H9 (cell line): Measurements from ENCODE around the gene TUNAR. TPM values are rescaled to one million over a fixed set of nuclear protein-coding genes. Genes with fewer than 3 reads are reported as not detected.

Experiments used
- DNase-seq: peaks from one replicate; pipeline ENCODE4 v3.0.0-alpha.2; 2017
- H2AFZ ChIP-seq: one replicate; pipeline ENCODE4 v1.6.1; 2013; ENCODE audit warnings: mild to moderate bottlenecking, low read length, control low read depth, moderate library complexity
- H2AK5ac ChIP-seq: 2 replicates; pipeline ENCODE4 v1.6.1; 2013; ENCODE audit warnings: low read length, control low read depth, mixed read lengths; ENCODE audit not compliant: insufficient read length
- H2BK120ac ChIP-seq: one replicate; pipeline ENCODE4 v1.6.1; 2013; ENCODE audit warnings: low read depth, mild to moderate bottlenecking, low read length, control low read depth, inconsistent platforms; ENCODE audit not compliant: poor library complexity, severe bottlenecking
- H2BK12ac ChIP-seq: 2 replicates; pipeline ENCODE4 v1.6.1; 2013; ENCODE audit warnings: low read length, control low read depth, mixed read lengths, low read depth; ENCODE audit not compliant: insufficient read length
- H2BK15ac ChIP-seq: 2 replicates; pipeline ENCODE4 v1.6.1; 2013; ENCODE audit warnings: low read depth, low read length, control low read depth
- H2BK20ac ChIP-seq: one replicate; pipeline ENCODE4 v1.6.1; 2013; ENCODE audit warnings: low read depth, mild to moderate bottlenecking, low read length, control low read depth, inconsistent platforms; ENCODE audit not compliant: poor library complexity, severe bottlenecking
- H2BK5ac ChIP-seq: 2 replicates; pipeline ENCODE4 v1.6.1; 2013; ENCODE audit warnings: low read length, control low read depth, mixed read lengths; ENCODE audit not compliant: insufficient read length
- H3K14ac ChIP-seq: 2 replicates; pipeline ENCODE4 v1.6.1; 2013; ENCODE audit warnings: low read length, control low read depth; ENCODE audit not compliant: insufficient read depth
- H3K18ac ChIP-seq: 2 replicates; pipeline ENCODE4 v1.6.1; 2013; ENCODE audit warnings: low read depth, mild to moderate bottlenecking, mixed read lengths, low read length, control low read depth; ENCODE audit not compliant: insufficient read length
- H3K23ac ChIP-seq: 2 replicates; pipeline ENCODE4 v1.6.1; 2013; ENCODE audit warnings: low read length, control low read depth, mixed read lengths, low read depth; ENCODE audit not compliant: insufficient read length
- H3K23me2 ChIP-seq: 2 replicates; pipeline ENCODE4 v1.6.1; 2013; ENCODE audit warnings: low read depth, mild to moderate bottlenecking, mixed read lengths, low read length, control low read depth; ENCODE audit not compliant: insufficient read length, poor library complexity, severe bottlenecking
- H3K27ac ChIP-seq: 2 replicates; pipeline ENCODE4 v1.5.1; 2013; ENCODE audit warnings: low read length, control low read depth, mixed read lengths, low read depth; ENCODE audit not compliant: insufficient read length
- H3K27me3 ChIP-seq: 2 replicates; pipeline ENCODE4 v1.6.1; 2013; ENCODE audit warnings: low read length, control low read depth, inconsistent platforms; ENCODE audit not compliant: insufficient read depth
- H3K4ac ChIP-seq: 2 replicates; pipeline ENCODE4 v1.6.1; 2013; ENCODE audit warnings: low read depth, mild to moderate bottlenecking, control low read depth, inconsistent platforms, low read length, moderate library complexity
- H3K4me1 ChIP-seq: 2 replicates; pipeline ENCODE4 v1.6.1; 2013; ENCODE audit warnings: low read length, control low read depth, inconsistent platforms; ENCODE audit not compliant: insufficient read depth
- H3K4me2 ChIP-seq: 2 replicates; pipeline ENCODE4 v1.6.1; 2013; ENCODE audit warnings: low read length, control low read depth, mixed read lengths; ENCODE audit not compliant: insufficient read length, insufficient read depth
- H3K56ac ChIP-seq: 2 replicates; pipeline ENCODE4 v1.6.1; 2013; ENCODE audit warnings: low read depth, mild to moderate bottlenecking, mixed read lengths, low read length, control low read depth; ENCODE audit not compliant: insufficient read length
- H3K79me1 ChIP-seq: 2 replicates; pipeline ENCODE4 v1.6.1; 2013; ENCODE audit warnings: low read depth, mild to moderate bottlenecking, moderate library complexity, low read length, control low read depth, inconsistent platforms; ENCODE audit not compliant: insufficient read depth, poor library complexity, severe bottlenecking
- H3K79me2 ChIP-seq: 2 replicates; pipeline ENCODE4 v1.6.1; 2013; ENCODE audit warnings: low read length, control low read depth, inconsistent platforms; ENCODE audit not compliant: insufficient read depth
- H3K9ac ChIP-seq: 2 replicates; pipeline ENCODE4 v1.6.1; 2013; ENCODE audit warnings: low read length, control low read depth, mixed read lengths; ENCODE audit not compliant: insufficient read length; ENCODE audit errors: extremely low read depth
- H3K9me3 ChIP-seq: one replicate; pipeline ENCODE4 v1.6.1; 2013; ENCODE audit warnings: low read depth, low read length, inconsistent platforms; ENCODE audit not compliant: control insufficient read depth
- H3T11ph ChIP-seq: one replicate; pipeline ENCODE4 v1.6.1; 2013; ENCODE audit warnings: mild to moderate bottlenecking, low read length, control low read depth, inconsistent platforms
- H4K20me1 ChIP-seq: one replicate; pipeline ENCODE4 v1.6.1; 2013; ENCODE audit not compliant: control insufficient read depth, insufficient read length, insufficient read depth
- H4K5ac ChIP-seq: 2 replicates; pipeline ENCODE4 v1.6.1; 2013; ENCODE audit warnings: low read depth, mild to moderate bottlenecking, mixed read lengths, low read length, control low read depth; ENCODE audit not compliant: insufficient read length
- H4K8ac ChIP-seq: replicated peaks from 2 replicates; pipeline ENCODE4 v1.6.1; 2013; ENCODE audit warnings: low read length, control low read depth, mixed read lengths, low read depth; ENCODE audit not compliant: insufficient read length
- H4K91ac ChIP-seq: 2 replicates; pipeline ENCODE4 v1.6.1; 2013; ENCODE audit warnings: low read depth, mild to moderate bottlenecking, moderate library complexity, mixed read lengths, low read length, control low read depth; ENCODE audit not compliant: insufficient read length
- H3K27ac Mint-ChIP-seq, 3 experiments: 2 replicates in 2 of 3; 3 replicates in 1 of 3; pipeline ENCODE4 v1.8.0; 2020 to 2021; ENCODE audit warnings: mixed read lengths in 3 of 3, mild to moderate bottlenecking in 1 of 3, moderate library complexity in 1 of 3
- H3K27me3 Mint-ChIP-seq: 2 replicates; pipeline ENCODE4 v1.8.0; 2021; ENCODE audit warnings: low read depth, mild to moderate bottlenecking, moderate library complexity, mixed read lengths
- H3K36me3 Mint-ChIP-seq, 3 experiments: 2 replicates in 2 of 3; 3 replicates in 1 of 3; pipeline ENCODE4 v1.8.0; 2020 to 2021; ENCODE audit warnings: low read depth in 3 of 3, mixed read lengths in 3 of 3; ENCODE audit not compliant: insufficient read depth in 1 of 3
- H3K4me1 Mint-ChIP-seq, 2 experiments: 2 replicates each; pipeline ENCODE4 v1.8.0; 2020; ENCODE audit warnings: mixed read lengths in 2 of 2
- H3K4me3 Mint-ChIP-seq, 2 experiments: 2 replicates in 1 of 2; 3 replicates in 1 of 2; pipeline ENCODE4 v1.8.0; 2020 to 2021; ENCODE audit warnings: mild to moderate bottlenecking in 2 of 2, mixed read lengths in 2 of 2, moderate library complexity in 1 of 2
- H3K9me3 Mint-ChIP-seq, 2 experiments: 2 replicates in 1 of 2; 3 replicates in 1 of 2; pipeline ENCODE4 v1.8.0; 2020; ENCODE audit warnings: mild to moderate bottlenecking in 2 of 2, mixed read lengths in 2 of 2, moderate library complexity in 1 of 2
- WGBS: extraction: QIAGEN DNeasy Blood & Tissue Kit; methylation state at CpG from one replicate; pipeline ENCODE4 v1.1.7; 2013; ENCODE audit warnings: missing lambda C conversion rate, low lambda C conversion rate, mixed read lengths; ENCODE audit not compliant: insufficient read length; ENCODE audit errors: extremely low coverage; 5-methylcytosine and 5-hydroxymethylcytosine counted together
- total RNA-seq: library from RNA; stranded (reverse); gene quantifications from 2 replicates; pipeline ENCODE4 v1.2.1, GENCODE V29; 2021
- TF ChIP-seq, protein P1 (sequence below): fragments of 200-600 bp; sonication (generic); conservative IDR thresholded peaks from 3 replicates; pipeline ENCODE4 v1.8.0; 2021; ENCODE audit warnings: antibody characterized with exemption, mild to moderate bottlenecking

Gene TUNAR
- total RNA-seq, 1 experiment from 2014 or later, result 26.2 TPM

DNA sequence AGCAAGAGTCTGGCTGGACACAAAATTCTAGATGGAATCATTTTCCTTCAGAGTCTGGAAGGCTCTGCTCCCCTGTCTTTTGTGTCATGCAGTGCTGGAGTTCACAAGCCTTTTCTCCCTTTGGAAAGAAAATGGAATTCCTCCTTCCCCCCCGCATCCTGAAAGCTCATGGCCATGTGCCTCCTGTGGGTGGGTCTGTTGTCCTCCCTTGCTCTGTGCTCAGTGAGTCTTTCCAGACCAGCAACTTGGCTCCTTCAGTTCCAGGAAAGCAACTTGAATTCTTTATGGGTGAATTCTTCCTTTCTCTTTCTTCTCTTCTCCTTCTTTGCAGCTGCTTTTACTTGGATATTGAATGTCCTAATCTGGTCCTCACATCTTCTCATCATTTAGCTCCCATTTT, 70.2 kb downstream of the TUNAR start:
- Mint-ChIP-seq H3K27me3 (no peaks in the 10 kb centered on the region), H3K36me3 (peaks cover 15 to 28% (median 15%) of the 10 kb centered on the region in 3 experiments), H3K27ac (peak overlapping the region; percentile 38 to 56 (median 46); a peak in 6 of 7 replicates), H3K4me3 (no peak overlapping the region), H3K9me3 (peaks cover 24% of the 10 kb centered on the region in 2 experiments), H3K4me1 (peaks cover 45 to 58% of the 10 kb centered on the region in 2 experiments)
- Histone ChIP-seq H3K79me2 (no peaks in the 10 kb centered on the region), H3T11ph (no peak overlapping the region), H3K14ac (peak overlapping the region; percentile 5; the same call in 1 of the 2 replicates), H3K79me1 (no peaks in the 10 kb centered on the region), H2BK120ac (peak overlapping the region; percentile 64), H2AFZ (no peak overlapping the region), H3K27ac (peak overlapping the region; percentile 64), H4K5ac (no peak overlapping the region), H3K4me1 (peaks cover 14% of the 10 kb centered on the region), H3K9me3 (peaks cover 8% of the 10 kb centered on the region), H3K27me3 (no peaks in the 10 kb centered on the region), H3K4ac (no peak overlapping the region; the same call in 1 of the 2 replicates), H2BK12ac (peak overlapping the region; percentile 83), H3K56ac (no peak overlapping the region), H4K20me1 (no peaks in the 10 kb centered on the region), H2AK5ac (peak overlapping the region; percentile 98), H2BK20ac (no peak overlapping the region), H3K18ac (peak overlapping the region; percentile 45), H3K9ac (no peak overlapping the region), H2BK5ac (peak overlapping the region; percentile 81), H3K23me2 (no peaks in the 10 kb centered on the region), H3K23ac (no peak overlapping the region), H2BK15ac (no peak overlapping the region), H4K8ac (no peak overlapping the region), H3K4me2 (no peak overlapping the region), H4K91ac (peak overlapping the region; percentile 73)
- WGBS, result no CpG with 5 or more reads among the region's 1 CpG
- TF ChIP-seq, protein P1, sequence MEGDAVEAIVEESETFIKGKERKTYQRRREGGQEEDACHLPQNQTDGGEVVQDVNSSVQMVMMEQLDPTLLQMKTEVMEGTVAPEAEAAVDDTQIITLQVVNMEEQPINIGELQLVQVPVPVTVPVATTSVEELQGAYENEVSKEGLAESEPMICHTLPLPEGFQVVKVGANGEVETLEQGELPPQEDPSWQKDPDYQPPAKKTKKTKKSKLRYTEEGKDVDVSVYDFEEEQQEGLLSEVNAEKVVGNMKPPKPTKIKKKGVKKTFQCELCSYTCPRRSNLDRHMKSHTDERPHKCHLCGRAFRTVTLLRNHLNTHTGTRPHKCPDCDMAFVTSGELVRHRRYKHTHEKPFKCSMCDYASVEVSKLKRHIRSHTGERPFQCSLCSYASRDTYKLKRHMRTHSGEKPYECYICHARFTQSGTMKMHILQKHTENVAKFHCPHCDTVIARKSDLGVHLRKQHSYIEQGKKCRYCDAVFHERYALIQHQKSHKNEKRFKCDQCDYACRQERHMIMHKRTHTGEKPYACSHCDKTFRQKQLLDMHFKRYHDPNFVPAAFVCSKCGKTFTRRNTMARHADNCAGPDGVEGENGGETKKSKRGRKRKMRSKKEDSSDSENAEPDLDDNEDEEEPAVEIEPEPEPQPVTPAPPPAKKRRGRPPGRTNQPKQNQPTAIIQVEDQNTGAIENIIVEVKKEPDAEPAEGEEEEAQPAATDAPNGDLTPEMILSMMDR, result no peak
- no peak for DNase-seq
